Measurements from ENCODE around the gene SAFB.

SAFB gene

DNA sequence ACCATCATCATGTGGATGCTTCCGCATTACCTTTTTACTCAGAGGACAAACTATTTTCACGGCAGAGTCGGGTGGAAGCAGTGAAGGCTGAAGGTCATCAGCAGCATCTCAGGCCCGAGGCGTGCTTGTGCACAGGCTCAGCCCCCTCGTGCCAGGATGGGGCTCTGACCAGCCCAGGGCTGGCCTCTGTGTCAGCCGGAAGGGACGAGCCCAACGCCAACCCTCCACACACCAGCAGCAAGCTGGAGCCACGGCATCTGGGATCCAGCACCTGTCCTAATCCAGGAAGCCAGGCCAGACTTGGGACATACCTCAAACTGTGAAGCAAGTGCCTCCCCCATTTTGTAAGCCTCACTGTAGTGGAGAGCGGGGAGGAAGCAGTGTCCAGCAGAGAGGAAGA, 46.3 kb downstream of the SAFB start:
- no peak for DNase-seq

DNA sequence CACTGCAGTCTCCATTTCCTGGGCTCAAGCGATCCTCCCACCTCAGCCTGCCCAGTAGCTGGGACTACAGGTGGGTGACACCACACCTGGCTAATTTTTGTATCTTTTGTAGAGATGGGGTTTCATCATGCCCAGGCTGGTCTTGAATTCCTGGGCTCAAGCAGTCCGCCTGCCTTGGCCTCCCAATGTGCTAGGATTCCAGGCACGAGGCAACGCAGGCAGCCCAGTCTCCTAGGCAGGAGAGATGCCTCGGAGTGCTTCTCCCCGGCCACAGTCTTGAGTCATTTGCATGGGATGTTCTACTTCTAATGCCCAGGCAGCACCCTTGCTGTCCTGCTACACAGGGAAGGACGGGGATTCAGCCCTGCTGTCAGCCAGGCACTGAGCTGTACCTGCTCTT, 48.7 kb downstream of the SAFB start:
- DNase-seq: no peak

- DNase-seq: no peak
These were observed 50.0 kb downstream of the SAFB start for GRCh38 chr19:5672708-5673459.

DNA sequence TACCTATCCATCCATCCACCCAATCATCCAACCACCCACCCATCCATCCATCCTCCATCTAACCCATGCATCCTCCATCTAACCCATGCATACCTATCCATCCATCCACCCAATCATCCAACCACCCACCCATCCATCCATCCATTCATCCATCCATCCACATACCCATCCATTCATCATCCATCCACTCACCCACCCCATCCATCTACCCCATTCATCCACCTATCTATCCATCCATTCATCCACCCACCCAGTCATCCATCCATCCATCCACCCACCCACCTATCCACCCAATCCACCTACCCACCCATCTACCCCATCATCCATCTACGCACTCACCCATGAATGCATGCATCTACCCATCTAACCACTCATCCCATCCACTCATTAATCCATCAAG, 50.9 kb downstream of the SAFB start:
- no peak for DNase-seq

GRCh38 chr19:5674714-5675113, 51.8 kb downstream of the SAFB start:
- no peak for DNase-seq

- DNase-seq: no peak
These were observed 53.4 kb downstream of the SAFB start for GRCh38 chr19:5676105-5676771.

DNA sequence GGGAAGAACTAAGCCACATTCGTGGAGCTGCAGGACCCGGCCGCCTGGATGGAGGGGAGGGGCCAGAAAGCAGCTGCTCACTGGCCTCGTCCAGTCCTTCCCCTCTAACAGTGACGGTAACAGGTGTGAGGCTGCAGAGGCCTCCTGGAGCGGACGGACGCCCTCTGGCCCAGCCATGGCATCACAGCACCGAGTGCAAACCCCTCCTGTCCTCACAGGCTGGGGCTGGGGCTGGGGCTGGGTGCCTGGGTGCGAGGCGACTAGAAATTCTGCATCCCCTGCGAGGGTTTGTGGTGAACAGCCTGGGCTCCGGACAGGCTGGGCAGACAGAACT, 53.9 kb downstream of the SAFB start:
- no peak for DNase-seq

DNA sequence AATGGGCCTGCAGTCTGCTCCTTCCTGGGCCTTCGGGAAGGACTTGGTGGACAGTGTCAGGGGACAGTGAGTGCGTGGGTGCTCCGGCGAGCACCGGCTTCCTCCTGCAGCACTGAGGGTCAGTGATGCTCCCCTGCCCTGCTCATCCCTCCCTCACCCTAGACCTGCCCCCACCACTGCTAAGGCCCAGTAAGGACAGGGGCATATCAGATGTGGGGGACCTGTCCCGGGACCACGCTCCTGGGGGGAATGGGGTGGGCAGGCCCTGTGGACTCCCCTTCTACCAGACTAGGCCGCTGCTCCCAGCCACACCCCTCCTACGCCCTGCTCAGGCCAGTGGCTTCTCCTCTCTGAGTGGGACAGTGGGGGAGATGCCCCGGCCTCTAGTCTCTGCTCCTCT, 54.3 kb downstream of the SAFB start:
- DNase-seq: no peak

DNA sequence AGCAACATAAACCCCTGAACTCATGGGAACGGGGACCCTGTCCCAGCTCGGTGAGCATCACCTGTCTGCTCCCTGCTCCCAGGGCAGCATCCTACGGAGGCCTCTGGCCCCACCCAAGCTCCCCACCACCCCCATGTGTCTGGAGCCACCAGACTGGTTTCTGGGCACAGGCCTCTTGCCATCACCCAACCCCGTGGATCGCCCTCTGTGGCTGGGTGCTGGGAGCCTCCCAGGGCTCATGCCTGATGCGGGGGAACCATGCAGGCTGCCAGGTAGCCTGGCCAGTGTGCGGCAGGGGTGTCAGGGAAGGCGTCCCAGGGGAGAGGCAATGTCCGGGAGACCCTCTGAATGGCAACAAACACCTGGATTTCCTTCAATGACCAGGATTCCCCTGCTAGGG, 54.7 kb downstream of the SAFB start:
- DNase-seq: no peak

GRCh38 chr19:5678071-5678718, 55.3 kb downstream of the SAFB start:
- DNase-seq: no peak

DNA sequence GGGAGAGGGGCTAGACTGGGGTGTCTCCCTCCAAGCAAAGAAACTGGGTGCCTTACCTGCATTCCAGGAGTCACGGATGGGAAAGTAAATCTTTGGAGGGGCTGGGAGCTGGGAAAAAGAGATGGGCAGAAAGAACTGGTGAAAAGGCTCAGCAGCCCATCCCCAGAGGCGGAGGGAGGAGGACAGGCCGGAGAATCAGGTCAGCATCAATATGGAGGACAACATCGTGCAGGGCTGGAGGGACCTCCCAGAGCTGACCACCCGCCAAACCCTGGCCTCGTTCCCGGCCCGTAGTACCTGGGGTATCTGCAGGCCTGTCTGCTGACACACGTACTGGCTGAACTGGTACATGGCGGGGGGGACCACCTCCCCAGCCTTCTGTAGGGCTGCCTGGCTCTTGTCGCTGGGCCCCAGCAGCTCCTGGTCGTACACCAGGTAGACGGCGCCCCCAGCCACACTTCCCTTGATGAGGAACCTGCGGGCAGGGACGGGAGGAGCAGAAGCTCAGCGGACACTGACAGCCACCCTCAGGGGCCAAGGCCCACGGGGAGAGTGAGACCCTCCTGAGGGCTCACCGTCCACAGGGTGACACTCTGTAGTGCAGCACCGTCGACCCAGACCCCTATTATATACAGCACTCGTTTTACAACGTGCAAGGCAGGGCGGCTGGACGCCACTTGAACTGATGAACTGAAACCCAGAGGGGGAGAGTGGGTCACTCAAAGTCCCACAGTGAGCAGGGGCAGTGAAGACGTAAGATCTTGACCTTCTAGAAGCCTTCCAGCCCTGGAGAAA, 56.6 kb downstream of the SAFB start:
- DNase-seq: no peak

- DNase-seq: no peak
These were observed 57.2 kb downstream of the SAFB start for GRCh38 chr19:5680084-5680436.

- DNase-seq: peak; percentile 90 to 98
These were observed 57.8 kb downstream of the SAFB start, which contains the start of the genes HSD11B1L and MICOS13 for GRCh38 chr19:5680437-5681368. HSD11B1L (plus strand) TSS chr19:5681027; CDS start chr19:5684833, 3,806 bp downstream. MICOS13 (minus strand) TSS chr19:5680516; CDS start chr19:5680486, 30 bp downstream.

DNA sequence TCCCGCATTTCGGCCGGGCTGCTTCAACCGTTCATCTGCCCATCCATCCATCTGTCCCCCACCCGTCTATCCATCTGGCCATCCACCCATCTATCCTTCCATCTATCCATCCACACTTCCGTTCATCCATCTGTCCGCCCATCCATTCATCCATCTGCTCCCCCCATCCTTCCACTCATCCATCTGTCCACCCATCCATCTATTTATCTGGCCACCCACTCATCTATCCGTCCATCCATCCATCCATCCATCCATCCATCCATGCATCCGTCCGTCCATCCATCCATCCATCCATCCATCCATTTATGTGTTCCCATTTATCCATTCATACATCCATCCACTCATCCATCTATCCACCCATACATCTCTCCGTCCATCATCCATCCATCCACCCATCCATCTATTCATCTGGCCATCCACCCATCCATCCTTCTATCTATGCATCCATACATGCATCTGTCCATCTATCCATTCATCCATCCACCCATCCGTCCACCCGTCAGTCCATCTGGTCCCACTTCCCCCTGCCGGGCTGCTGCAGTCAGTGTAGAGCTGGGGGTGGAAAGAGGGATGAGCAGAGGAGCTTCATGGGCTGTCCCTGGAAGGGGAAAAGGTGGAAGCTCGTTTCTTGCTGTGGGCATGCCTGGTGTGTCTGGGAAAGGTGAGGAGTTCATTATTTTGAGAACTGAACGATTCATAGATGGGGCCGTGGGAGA, 58.7 kb downstream of the SAFB start:
- no peak for DNase-seq

DNA sequence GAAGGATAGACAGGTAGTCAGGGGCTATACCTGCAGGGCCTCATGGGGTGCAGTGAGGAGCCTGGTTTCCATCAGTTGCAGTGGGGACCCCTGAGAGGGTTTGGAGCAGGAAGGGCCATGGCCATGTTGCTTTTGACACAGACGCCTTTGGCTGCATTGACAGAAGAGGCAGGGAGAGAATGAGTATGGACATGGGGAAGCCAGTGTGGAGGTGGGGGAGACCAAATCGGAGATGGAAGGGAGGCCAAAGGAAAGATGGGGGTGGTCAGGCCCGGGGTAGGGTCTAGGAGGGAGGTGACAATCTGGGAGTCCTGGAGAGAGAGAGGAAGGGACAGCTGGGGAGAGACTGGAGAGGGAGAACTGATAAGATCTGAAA, 59.2 kb downstream of the SAFB start:
- DNase-seq: no peak

DNA sequence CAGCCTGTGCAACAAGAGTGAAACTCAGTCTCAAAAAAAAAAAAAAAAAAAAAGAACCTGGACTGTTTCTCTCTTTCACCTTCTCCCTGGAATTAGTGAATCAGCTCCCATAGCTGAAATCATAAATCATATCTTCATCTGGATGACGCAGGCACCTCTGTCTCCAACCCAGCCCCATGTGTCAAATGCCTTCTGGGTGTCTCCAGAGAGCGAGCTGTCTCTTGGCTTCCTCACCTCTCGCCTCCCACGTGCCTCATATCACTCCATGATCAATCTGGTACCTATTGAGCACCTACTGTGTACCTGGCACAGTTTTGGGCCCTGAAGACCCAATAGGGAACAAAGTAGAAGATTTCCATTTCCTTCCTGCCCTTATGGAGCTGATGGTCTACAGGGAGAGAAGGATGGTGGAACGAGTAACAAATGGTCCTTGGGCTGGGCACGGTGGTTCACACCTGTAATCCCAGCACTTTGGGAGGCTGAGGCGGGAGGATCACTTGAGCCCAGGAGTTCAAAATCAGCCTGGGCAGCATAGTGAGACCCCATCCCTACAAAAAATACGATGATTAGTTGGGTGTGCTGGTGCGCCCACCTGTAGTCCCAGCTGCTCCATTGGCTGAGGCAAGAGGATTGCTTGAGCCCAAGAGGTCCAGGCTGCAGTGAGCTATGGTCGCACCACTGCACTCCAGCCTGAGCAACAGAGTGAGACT, 60.4 kb downstream of the SAFB start:
- DNase-seq: no peak

DNA sequence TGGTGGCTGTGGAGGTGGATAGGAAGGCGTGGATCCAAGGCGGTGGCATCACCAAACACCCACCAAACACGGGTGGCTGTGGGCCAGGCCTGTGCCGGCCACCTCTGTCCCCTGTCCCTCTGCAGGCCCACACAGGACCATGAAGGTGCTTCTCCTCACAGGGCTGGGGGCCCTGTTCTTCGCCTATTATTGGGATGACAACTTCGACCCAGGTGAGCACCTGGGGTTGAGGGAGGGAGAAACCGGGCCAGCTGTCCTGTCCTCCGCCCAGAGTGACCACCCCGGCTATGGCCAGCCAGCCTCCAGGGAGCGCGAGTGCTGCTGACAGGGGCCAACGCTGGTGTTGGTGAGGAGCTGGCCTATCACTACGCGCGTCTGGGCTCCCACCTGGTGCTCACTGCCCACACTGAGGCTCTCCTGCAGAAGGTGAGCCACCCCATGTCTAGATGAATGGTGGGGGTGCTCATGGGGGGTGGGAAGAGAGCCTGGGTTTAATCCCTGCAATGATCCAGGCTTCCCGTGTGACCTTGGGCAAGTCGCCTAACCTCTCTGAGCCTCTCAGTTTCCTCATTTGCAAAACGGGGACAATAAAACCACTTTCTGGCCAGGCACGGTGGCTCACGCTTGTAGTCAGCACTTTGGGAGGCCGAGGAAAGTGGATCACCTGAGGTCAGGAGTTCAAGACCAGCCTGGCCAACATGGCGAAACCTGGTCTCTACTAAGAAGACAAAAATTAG, 62.0 kb downstream of the SAFB start:
- no peak for DNase-seq

GRCh38 chr19:5686326-5686646, 63.4 kb downstream of the SAFB start:
- no peak for DNase-seq

- peak in 1 of 2 experiments; percentile 23 for DNase-seq
These were observed 63.9 kb downstream of the SAFB start for GRCh38 chr19:5686647-5687359.

Measured in cerebellar nuclear complex (tissue), 1 donor.